Activated T-helper 1 cell treated with anti-CD3 and anti-CD28 coated beads, Interleukin-12 subunit alpha, Interleukin-12 subunit beta, Interleukin-2, Interleukin-4 antibody, amounts not matched to agents 30 ng/mL and 10 ng/mL and 1 ng/mL, durations not matched to agents 14 hours and 24 hours and 36 hours (primary cell): ENCODE data around the gene LTB4R. TPM values are rescaled to one million over a fixed set of nuclear protein-coding genes. Genes with fewer than 3 reads are reported as not detected.
A peak's percentile ranks its signal among the peaks of the same experiment; 100 is the strongest.

Experiments
- DNase-seq: peaks from one replicate; pipeline ENCODE4 v3.0.0; 2021; ENCODE audit warnings: low spot score
- H3K27ac Mint-ChIP-seq: one replicate; pipeline ENCODE4 v1.8.0; 2021; ENCODE audit warnings: mild to moderate bottlenecking, mixed read lengths
- H3K27me3 Mint-ChIP-seq: one replicate; pipeline ENCODE4 v1.8.0; 2022; ENCODE audit warnings: mild to moderate bottlenecking, moderate library complexity, mixed read lengths; ENCODE audit not compliant: insufficient read depth
- H3K36me3 Mint-ChIP-seq: one replicate; pipeline ENCODE4 v1.8.0; 2021; ENCODE audit warnings: low read depth, mixed read lengths
- H3K4me1 Mint-ChIP-seq: one replicate; pipeline ENCODE4 v1.8.0; 2021; ENCODE audit warnings: low read depth, mixed read lengths
- H3K4me3 Mint-ChIP-seq: one replicate; pipeline ENCODE4 v1.8.0; 2021; ENCODE audit warnings: mild to moderate bottlenecking, moderate library complexity, mixed read lengths
- H3K9me3 Mint-ChIP-seq: one replicate; pipeline ENCODE4 v1.8.0; 2021; ENCODE audit warnings: mixed read lengths
- intact Hi-C: fragments of 100-400 bp; cut with micrococcal nuclease; formaldehyde crosslinking; loops from one replicate; pipeline ENCODE4 v1.15.1; 2024
- total RNA-seq: library from RNA; stranded (reverse); gene quantifications from 2 replicates; pipeline ENCODE4 v1.2.3, GENCODE V29; 2022

LTB4R gene
- total RNA-seq, 1 donor from 2014 or later, result 10.1 TPM

DNA sequence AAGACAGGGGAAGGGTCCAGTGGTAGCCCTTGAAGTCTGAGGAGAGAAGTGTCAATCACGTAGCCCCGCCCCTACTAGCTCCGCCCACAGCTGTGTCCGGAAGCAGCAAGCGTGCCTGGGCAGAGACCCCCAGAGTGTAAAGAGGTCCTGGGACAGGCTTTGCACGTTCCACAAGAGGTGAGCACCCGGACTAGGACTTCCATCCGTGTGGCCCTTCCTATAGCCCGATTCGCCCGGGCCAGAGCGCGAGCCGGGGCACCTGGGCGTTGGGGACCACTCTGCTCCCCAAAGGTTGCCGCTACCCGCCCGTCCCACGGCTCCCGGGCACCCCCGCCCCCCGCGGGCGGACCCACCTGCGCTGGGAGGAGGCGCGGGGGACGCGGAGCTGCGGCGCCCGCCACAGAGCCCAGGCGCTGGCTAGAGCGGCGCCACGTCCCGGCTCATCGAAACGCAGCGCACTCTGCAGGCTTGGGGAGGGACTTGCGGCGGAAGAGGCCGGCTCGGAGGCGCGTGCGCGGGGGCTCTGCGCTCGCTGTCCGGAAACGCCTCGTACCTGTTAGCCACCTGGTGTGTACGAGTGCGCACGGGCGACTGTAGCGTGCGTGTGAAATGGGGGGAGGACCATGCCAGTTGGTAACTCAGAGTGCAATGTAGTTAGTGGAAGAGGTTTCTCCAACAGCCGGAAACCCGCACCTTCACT, 40.0 kb upstream of the LTB4R start, which contains the start of gene RABGGTA:
Gene RABGGTA, minus strand, starts transcription at position 464 of the 700 bp plus-strand sequence. CDS start 482 bp downstream, outside the sequence.
- Mint-ChIP-seq H3K4me3 (peak within 1 kb of the TSS; percentile 93), H3K27ac (peak within 1 kb of the TSS; percentile 96), H3K36me3 (peaks cover 12% of the 10 kb centered on the region), H3K9me3 (no peaks in the 10 kb centered on the region), H3K27me3 (no peaks in the 10 kb centered on the region), H3K4me1 (peaks cover 52% of the 10 kb centered on the region)
- DNase-seq, result peak; percentile 87
- intact Hi-C loops, result loop anchor here (1.0 kb wide), 8 partner anchors 28 to 171 kb away; partner anchors contain the start of genes CHMP4A, DHRS1, GMPR2 and IPO4

DNA sequence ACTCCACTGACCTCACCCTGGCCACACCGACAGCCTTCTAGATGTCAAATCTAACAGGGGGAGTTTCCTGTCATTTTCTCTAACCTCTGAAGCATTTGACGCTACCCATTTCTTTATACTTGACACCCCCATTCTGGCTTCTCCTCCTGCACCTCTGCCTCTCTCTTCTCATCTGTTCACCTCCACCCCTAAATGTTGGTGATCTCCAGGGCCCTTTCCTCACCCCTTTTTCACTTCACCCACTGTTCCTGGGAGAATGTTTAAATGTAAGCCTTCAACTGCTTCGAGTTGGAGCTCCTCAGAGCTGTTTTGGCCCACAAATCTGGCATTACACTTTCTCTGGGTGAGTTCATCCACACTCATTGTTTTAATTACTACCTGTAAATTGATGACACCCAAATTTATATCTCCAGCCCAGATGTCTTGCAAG, 39.5 kb upstream of the LTB4R start:
- Mint-ChIP-seq H3K27me3 (no peaks in the 10 kb centered on the region), H3K4me3 (peak overlapping the region; percentile 93), H3K36me3 (peaks cover 6% of the 10 kb centered on the region), H3K9me3 (no peaks in the 10 kb centered on the region), H3K4me1 (peaks cover 52% of the 10 kb centered on the region), H3K27ac (peak overlapping the region; percentile 86)
- no peak for DNase-seq
- intact Hi-C loops, result loop anchor here (1.0 kb wide), 8 partner anchors 27 to 170 kb away; partner anchors contain the start of genes CHMP4A, DHRS1, GMPR2 and IPO4

DNA sequence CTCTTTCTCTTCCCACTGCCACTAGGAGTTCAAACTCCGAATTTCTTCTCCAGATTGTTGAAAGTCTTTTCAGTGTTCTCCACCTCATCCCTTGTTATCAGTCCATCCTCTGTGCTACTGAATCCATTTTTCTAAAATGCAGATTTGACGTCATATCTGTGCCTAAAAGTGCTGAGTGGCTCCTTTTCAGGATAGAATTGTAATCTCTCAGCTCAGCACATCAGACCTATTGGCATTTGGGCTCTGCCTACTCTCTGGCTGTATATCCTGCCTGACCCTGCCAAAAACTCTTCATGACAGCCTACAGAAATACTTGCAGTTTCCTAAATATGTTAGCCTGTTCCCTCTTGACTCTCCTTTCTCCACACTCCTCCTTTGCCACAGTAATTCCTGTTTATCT, 38.8 kb upstream of the LTB4R start:
- peak overlapping the region; percentile 86 for H3K27ac Mint-ChIP-seq
- H3K4me3 Mint-ChIP-seq, result peak overlapping the region; percentile 93
- no peaks in the 10 kb centered on the region for H3K36me3 Mint-ChIP-seq
- intact Hi-C loops, result no loop called here
- H3K27me3 Mint-ChIP-seq, result no peaks in the 10 kb centered on the region
- DNase-seq, result no peak
- H3K9me3 Mint-ChIP-seq, result no peaks in the 10 kb centered on the region
- peaks cover 46% of the 10 kb centered on the region for H3K4me1 Mint-ChIP-seq

DNA sequence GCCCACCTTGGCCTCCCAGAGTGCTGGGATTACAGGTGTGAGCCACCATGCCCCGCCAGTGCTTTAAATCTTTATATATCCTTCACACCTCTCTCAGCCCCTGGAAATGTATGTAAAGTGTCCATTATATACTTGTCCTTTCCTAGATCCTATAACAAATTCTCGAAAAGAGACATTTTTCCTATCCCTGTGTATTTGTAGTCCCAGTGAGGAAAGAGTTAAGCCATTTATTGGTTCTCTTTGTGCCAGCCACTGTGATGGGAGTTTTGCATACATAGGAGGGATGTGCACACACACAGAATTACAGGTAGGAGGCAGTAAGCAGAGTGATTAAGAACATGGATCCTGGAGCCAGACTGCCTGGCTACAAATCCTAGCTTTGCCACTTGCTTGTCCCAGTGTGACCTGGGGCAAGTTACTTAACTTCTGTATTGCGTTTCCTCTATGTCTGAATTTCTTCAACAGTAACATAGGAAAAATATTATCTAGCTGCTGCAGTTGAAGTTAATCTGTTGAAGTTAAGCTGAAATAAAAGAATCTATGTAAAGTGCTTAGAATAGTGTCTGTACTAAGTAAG, 37.8 kb upstream of the LTB4R start:
- H3K9me3 Mint-ChIP-seq, result no peaks in the 10 kb centered on the region
- peak overlapping the region; percentile 42 for H3K4me3 Mint-ChIP-seq
- intact Hi-C loops, result no loop called here
- H3K4me1 Mint-ChIP-seq, result peaks cover 55% of the 10 kb centered on the region
- no peaks in the 10 kb centered on the region for H3K27me3 Mint-ChIP-seq
- peaks cover 3% of the 10 kb centered on the region for H3K36me3 Mint-ChIP-seq
- peak overlapping the region; percentile 82 for H3K27ac Mint-ChIP-seq
- DNase-seq, result no peak

DNA sequence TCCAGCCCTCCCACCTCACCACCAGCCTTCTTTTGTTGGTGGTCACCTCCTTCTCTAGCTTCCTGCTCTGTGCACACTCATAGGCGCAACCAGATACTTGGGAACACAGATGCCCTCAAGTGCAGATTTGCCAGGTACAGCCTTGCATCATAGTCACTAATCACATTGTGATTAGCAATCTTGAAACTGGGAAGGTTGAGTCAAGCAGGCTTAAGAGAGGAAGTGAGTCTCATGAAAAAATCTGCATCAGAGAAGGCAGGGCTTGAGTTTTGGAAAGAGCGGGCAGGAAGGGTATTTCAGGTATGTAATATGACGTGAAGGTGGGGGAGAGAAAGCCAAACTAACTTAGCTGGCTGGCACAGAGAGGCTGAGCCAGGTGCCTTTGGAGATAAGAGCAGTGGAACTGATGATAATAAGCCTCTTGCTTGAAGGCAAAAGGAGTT, 37.2 kb upstream of the LTB4R start:
- Mint-ChIP-seq H3K27ac (peak overlapping the region; percentile 82), H3K9me3 (no peaks in the 10 kb centered on the region), H3K4me3 (peak overlapping the region; percentile 11), H3K27me3 (no peaks in the 10 kb centered on the region), H3K36me3 (peaks cover 6% of the 10 kb centered on the region), H3K4me1 (peaks cover 61% of the 10 kb centered on the region)
- peak; percentile 45 for DNase-seq
- intact Hi-C loops, result loop anchor here (1.0 kb wide), 1 partner anchor 15 kb away; no protein-coding TSS in a partner anchor

DNA sequence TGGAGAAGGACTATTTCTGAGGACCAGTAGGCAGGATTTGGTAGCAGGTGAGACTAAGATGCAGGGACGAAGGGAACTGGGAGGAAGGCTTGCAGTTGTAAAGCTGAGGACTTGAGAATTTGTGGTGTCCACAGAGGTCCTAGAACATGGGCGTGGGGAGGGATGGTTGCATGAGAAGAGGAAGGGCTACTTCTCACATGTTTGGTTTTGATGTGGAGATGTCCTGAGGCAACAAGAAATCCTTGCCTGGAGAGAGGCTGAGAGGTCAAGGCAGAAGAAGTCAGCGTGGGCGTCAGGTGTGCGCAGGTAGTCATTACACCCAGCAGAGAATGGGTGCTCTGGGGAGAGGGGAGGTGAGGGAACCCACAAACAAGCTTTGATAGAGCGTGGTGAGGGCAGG, 34.2 kb upstream of the LTB4R start:
- peaks cover 58% of the 10 kb centered on the region for H3K4me1 Mint-ChIP-seq
- no peaks in the 10 kb centered on the region for H3K27me3 Mint-ChIP-seq
- no peak for DNase-seq
- H3K9me3 Mint-ChIP-seq, result no peaks in the 10 kb centered on the region
- peaks cover 6% of the 10 kb centered on the region for H3K36me3 Mint-ChIP-seq
- H3K4me3 Mint-ChIP-seq, result no peak overlapping the region
- intact Hi-C loops, result no loop called here
- no peak overlapping the region for H3K27ac Mint-ChIP-seq

DNA sequence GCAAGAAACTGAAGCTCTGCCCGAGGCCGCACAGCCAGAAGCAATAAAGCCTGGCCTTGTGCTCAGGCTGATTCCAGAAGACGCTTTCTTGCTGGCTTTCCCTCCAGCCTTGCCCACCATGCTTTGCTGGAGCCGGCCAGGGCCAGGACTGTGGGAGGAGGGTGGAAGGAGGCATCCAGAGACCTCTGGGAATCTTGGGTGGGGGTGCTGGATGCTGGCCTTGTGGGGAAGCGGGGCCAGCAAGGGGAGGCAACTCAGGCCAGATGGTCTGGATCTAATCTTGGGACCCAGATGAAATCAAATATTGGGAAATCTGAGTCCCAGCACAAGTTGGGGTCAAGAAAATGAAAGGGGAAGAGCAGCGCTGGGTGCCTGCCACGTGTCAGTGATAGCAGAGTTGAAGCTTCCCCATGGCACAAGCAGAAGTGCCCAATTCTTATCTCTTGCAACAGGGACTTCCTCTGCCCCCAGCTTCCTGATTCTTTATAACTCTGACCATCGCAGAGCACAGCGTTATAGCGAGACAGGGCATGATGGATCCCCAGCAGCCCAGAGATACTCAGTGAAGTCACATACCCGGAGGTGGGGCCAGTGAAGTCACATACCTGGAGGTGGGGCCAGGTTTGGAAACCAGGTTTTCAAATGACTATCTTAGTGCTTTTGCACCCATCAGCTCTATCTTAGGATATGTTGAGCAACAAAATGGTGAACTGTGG, 33.5 kb upstream of the LTB4R start:
- peaks cover 6% of the 10 kb centered on the region for H3K36me3 Mint-ChIP-seq
- no peak for DNase-seq
- H3K4me1 Mint-ChIP-seq, result peaks cover 51% of the 10 kb centered on the region
- intact Hi-C loops, result no loop called here
- no peaks in the 10 kb centered on the region for H3K27me3 Mint-ChIP-seq
- H3K9me3 Mint-ChIP-seq, result no peaks in the 10 kb centered on the region
- no peak overlapping the region for H3K27ac Mint-ChIP-seq
- H3K4me3 Mint-ChIP-seq, result no peak overlapping the region

DNA sequence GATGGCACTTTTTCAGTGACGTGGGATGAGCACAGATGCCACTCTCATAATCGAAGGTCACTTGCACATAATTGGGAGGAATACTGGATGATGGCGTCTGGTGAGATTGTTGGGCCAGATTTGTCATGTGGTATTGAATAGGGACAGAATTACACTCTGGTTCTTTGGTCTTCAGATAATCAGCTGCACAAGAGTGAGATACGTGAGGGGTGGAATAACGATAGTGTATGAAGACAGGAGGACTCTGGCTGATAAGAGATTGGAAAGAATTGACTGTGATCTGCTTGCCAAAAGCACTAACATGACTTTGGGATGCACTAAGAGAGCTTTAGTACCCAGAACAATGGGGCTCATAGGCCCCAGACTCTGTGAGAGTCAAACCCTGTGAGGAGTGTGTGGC, 32.9 kb upstream of the LTB4R start:
- H3K4me1 Mint-ChIP-seq, result peaks cover 46% of the 10 kb centered on the region
- H3K36me3 Mint-ChIP-seq, result peaks cover 6% of the 10 kb centered on the region
- H3K9me3 Mint-ChIP-seq, result no peaks in the 10 kb centered on the region
- peak overlapping the region; percentile 65 for H3K27ac Mint-ChIP-seq
- peaks cover under 1% of the 10 kb centered on the region for H3K27me3 Mint-ChIP-seq
- intact Hi-C loops, result no loop called here
- DNase-seq, result no peak
- peak overlapping the region; percentile 35 for H3K4me3 Mint-ChIP-seq

DNA sequence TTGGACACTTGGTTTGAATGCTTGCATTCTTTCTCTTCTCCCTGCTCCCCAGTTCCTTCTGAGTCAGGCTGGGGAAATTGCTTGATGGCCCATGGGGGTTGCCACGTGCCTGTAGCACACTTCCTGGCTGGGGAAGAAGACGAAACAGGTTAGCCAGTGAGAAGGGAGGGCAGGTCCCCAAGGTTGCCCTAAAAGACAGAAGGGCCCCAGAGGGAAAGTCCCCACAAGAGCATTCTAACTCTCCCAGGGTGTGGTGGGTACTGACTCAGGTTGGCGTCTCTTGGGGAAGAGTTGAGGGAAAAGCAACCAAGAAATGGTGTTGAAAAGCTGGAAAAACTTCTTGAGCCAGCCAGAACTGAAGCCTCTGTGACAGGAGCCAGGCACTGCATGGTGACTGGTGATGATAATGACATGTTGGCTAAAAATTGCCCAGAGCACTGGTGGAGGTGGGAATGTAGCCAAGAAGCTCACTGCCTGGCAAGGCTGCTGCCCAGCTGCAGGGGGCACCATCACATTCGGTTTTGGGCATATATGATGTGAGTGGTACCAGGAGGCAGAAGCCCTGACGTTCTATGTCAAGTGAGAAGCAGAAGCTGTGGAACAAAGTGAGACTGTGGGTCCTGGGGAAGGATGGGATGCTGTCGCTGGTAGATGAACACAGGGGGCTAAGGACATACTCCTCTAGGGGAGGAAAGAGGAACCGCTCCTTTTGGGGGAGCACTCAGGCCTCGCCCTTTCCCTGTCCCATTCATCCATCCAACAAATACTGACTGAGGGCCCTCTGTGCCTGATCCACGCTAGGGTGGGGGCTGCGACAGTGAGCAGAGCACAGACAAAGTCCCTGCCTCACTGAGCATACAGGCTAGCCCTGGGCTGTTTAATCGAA, 31.8 kb upstream of the LTB4R start:
- Mint-ChIP-seq H3K4me3 (no peak overlapping the region), H3K9me3 (no peaks in the 10 kb centered on the region), H3K36me3 (peaks cover 6% of the 10 kb centered on the region), H3K27me3 (peaks cover 5% of the 10 kb centered on the region), H3K4me1 (peaks cover 35% of the 10 kb centered on the region), H3K27ac (peak overlapping the region; percentile 72)
- intact Hi-C loops, result loop anchor here (1.0 kb wide), 2 partner anchors 10 to 17 kb away; no protein-coding TSS in a partner anchor
- peak; percentile 30 for DNase-seq

DNA sequence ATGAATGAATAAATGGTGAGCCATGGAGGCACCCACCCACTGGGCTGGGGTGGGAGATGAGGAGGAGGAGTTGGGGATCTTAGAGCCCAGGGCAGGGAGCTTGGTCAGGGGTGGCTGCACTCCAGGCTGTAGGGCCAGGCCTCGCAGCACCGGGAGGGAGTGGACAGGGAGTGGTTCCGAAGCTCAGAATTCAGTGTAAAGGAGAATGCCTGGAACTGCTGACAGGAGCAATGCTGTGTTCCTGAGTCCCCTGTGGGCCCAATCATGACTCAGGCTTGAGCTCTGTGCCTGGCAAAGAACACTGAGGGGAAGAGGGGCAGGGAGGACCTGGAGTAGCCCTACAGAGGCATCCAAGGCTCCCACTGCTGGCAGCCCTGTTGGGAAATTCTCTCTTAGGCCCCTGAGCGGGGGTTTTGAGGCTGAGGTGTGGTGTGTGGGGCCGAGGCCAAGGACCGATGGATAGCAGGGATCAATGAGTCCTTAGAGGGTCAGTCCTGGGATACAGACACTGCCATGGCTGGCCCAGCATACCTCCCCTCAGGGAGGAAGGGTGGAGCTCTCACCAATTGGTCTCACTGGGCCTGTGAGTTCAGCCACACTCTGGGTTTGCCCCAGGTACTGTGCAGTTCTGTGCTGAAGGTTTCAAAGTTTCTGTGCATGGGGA, 30.4 kb upstream of the LTB4R start:
- no peak for DNase-seq
- Mint-ChIP-seq H3K36me3 (peaks cover 6% of the 10 kb centered on the region), H3K27ac (no peak overlapping the region), H3K27me3 (peaks cover 7% of the 10 kb centered on the region), H3K9me3 (no peaks in the 10 kb centered on the region), H3K4me1 (peaks cover 30% of the 10 kb centered on the region), H3K4me3 (no peak overlapping the region)
- intact Hi-C loops, result no loop called here

DNA sequence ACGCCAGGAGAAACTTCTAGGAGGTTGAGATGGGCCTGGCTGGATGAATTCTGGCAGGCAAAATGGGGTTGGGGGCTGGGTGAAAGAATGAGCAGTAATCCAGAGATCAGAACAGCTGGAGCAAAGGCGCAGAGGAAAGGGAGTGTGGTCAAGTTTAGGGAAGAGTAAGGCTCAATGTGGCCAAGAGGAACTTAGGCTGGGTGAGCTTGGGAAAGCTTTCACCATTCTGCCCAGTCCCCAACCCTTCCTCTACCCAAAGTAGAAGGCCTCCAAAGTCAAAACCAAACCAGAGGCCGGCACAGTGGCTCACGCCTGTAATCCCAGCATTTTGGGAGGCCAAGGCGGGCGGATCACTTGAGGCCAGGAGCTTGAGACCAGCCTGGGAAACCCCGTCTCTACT, 29.7 kb upstream of the LTB4R start:
- intact Hi-C loops, result no loop called here
- H3K27ac Mint-ChIP-seq, result no peak overlapping the region
- peaks cover 30% of the 10 kb centered on the region for H3K4me1 Mint-ChIP-seq
- H3K36me3 Mint-ChIP-seq, result peaks cover 6% of the 10 kb centered on the region
- no peak for DNase-seq
- peaks cover 10% of the 10 kb centered on the region for H3K27me3 Mint-ChIP-seq
- no peak overlapping the region for H3K4me3 Mint-ChIP-seq
- H3K9me3 Mint-ChIP-seq, result no peaks in the 10 kb centered on the region

DNA sequence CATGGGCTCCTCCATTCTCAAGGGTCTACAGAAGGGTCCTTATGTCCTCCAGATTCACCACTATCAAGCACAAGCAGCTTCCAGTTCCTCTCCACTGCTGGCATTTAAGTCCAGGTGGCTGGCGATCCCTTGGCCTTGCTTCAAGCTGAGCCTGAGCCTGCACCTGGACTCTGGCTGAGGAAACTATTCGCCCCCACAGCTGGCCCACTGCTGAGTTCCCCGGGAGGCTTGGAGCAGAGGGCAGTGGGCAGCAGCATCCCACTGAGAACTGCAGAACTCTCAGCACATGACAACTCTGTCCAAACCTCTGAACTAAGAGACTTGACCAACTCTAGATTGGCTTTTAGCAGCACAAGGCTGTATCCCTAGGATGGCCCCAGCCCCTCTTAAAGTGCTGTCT, 28.6 kb upstream of the LTB4R start:
- peaks cover 32% of the 10 kb centered on the region for H3K4me1 Mint-ChIP-seq
- peaks cover 6% of the 10 kb centered on the region for H3K36me3 Mint-ChIP-seq
- no peak overlapping the region for H3K27ac Mint-ChIP-seq
- DNase-seq, result no peak
- intact Hi-C loops, result no loop called here
- H3K4me3 Mint-ChIP-seq, result no peak overlapping the region
- no peaks in the 10 kb centered on the region for H3K9me3 Mint-ChIP-seq
- H3K27me3 Mint-ChIP-seq, result peaks cover 14% of the 10 kb centered on the region
